Activated effector memory CD4-positive, alpha-beta T cell treated with Interleukin-2 at 50 U/mL for 16 hours (primary cell): ENCODE measurements around the gene MYL10.

Experiments used
- DNase-seq: peaks from one replicate; pipeline ENCODE4 v3.0.0-alpha.2; 2020

Gene MYL10

DNA sequence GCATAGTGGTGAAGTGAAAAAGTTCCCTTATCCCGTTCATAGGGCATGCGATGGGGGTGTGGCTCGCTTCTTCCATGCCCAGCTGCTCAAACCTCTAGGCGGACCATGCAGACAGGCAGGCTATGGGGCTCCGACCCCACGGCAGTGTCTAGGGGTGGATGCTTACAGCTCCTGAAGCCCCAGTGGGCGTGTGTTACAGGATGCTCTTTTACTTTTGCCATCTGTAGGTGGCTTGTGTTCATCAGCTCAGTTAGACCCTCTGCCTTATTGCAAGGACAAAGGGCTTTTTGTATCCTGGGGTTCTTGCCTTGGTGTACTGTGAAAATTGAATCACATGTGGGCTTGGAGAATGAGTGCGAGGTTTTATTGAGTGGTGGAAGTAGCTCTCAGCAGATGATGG lies at the start of gene MYL10:
TSS of gene MYL10 (minus strand) at position 126 of the 400 bp plus-strand sequence. CDS start 178 bp downstream, outside the sequence.
- DNase-seq, result no peak

- no peak for DNase-seq
Measured at GRCh38 chr7:101678658-101679057, 49.6 kb upstream of the MYL10 start.

DNA sequence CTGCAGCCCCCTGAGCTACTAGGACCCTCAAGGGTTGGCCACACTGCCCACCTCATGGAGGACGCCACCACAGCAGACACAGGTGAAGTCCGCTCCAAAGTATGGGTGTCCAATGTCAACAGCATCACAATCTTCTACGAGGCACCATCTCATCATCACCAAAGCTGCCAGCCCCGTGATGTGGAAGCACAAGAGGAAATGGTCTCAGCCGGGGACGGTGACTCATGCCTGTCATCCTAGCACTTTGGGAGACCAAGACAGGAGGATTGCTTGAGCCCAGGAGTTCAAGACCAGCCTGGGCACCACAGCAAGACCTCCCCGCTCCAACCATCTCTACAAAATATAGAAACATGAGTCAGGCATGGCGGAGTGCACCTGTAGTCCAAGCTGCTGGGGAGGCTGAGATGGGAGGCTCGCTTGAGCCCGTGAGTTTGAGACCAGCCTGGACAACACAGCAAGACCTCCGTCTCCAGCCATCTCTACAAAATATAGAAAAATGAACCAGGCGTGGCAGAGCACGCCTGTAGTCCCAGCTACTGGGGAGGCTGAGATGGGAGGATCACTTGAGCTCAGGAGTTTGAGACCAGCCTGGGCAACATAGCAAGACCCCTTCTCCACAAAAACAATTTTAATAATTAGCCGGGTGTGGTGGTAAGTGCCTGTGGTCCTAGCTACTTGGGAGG lies 48.8 kb upstream of the MYL10 start:
- DNase-seq, result no peak

- DNase-seq, result no peak
Measured at GRCh38 chr7:101677391-101677790, 48.3 kb upstream of the MYL10 start.

- DNase-seq, result no peak
Measured at GRCh38 chr7:101676956-101677355, 47.9 kb upstream of the MYL10 start.

DNA sequence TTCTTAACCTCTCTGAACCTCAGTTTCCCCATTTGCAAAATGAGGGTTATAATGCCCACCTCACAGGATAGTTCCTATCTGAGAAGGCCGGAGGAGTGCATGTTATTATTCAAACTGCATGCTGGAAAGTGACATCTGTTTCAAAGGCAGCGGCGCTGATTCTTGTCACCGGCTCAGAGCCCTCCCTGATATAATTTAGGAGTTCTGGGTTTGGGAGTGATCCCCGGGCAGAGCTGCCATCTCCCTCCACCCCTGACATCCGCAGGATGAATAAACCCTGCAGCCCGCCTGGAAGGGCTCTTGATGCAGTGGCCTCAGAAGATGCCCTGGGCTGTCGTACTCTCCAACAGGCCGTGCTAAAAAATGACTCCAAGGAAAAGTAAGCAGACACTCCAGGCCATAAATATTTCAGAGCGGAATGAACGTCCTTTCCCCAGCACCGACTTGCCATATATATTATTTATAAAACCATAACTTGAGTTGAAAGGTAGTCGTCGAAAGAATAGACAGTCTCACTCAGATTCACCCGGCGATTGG lies 47.0 kb upstream of the MYL10 start:
- DNase-seq, result no peak

DNA sequence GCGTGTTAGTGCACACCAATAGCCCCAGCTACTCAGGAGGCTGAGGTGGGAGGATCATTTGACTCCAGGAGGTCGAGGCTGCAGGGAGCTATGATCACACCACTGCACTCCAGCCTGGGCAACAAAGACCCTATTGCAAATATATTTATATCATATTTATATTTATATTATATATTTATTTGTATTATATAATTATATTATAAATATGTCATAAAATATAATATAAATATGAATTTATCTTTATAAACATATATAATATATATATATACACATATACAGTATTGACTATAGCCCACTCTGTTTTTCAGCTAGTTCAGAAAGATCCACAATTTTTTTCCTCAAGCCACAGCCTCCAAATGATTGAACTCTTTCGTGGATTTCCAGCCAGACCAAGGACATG lies 45.3 kb upstream of the MYL10 start:
- DNase-seq, result no peak

DNA sequence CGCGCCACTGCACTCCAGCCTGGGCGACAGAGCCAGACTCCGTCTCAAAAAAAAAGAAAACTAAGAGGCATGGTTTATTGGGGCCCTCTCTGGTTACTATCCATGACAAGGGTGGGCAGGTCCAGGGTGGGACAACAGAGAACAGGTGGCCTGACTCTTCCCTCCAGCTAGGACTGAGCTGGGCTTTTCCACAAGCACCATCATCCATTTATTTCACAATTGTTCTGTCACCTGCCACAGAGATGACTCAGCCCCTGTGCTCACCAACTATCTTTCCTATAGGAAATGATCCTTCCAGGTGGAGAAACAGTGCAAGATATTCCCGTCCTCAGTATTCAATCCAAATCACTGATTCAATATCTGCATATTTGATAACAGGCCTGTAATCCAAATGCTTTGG lies 44.9 kb upstream of the MYL10 start:
- no peak for DNase-seq

- DNase-seq, result no peak
Measured at GRCh38 chr7:101673315-101673714, 44.2 kb upstream of the MYL10 start.

GRCh38 chr7:101671371-101672356 lies 42.6 kb upstream of the MYL10 start:
- no peak for DNase-seq

- DNase-seq, result no peak
Measured at GRCh38 chr7:101669307-101669706, 40.2 kb upstream of the MYL10 start.

- no peak for DNase-seq
Measured at GRCh38 chr7:101668726-101669125, 39.6 kb upstream of the MYL10 start.

- DNase-seq, result no peak
Measured at GRCh38 chr7:101667920-101668319, 38.8 kb upstream of the MYL10 start.

DNA sequence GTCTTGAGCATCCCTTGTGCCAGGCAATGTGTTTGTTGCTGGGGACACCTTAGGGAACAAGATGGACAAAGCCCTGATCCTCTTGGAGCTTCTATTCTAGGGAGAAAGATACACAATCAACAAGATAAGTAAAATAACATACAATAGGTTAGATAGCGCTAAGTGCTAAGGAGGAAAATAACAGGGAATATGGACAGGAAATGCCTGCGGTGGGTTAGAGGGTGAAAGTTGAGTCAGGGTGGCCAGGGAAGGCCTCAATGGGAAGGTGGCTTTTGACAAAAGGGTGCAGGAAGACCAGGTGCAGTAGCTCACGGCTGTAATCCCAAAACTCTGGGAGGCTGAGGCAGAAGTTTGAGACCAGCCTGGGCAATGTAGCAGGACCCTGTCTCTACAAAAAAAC lies 38.3 kb upstream of the MYL10 start:
- DNase-seq, result no peak

- no peak for DNase-seq
Measured at GRCh38 chr7:101666741-101667140, 37.6 kb upstream of the MYL10 start.

- no peak for DNase-seq
Measured at GRCh38 chr7:101666293-101666692, 37.2 kb upstream of the MYL10 start.

DNA sequence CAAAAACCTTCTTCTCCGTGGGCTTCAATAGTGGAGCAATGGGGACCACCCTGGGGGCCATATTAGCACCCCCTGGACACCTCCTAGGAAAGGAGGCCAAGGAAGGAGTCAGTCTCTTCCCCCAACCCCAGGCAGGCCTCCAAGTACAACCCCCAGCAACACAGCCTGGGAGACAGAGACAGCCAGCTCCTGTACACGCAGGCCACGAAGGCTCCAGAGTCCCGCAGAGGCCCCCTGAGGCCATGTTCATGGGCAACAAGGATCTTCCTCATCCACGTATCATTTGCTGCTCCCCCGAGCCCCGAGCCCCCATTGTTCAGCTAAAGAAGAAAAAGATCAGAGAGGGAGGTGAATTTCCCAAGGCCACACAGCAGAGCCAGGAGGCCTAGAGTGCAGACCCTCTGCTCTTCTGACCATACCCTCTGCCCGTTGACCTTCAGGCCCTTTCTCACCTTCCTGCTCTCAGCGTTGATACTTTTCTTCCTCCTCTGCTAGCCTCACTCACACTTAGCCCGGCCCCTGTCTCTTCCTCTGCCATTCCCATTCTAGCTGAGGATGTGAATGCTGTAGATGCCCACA lies 35.9 kb upstream of the MYL10 start:
- DNase-seq, result no peak

DNA sequence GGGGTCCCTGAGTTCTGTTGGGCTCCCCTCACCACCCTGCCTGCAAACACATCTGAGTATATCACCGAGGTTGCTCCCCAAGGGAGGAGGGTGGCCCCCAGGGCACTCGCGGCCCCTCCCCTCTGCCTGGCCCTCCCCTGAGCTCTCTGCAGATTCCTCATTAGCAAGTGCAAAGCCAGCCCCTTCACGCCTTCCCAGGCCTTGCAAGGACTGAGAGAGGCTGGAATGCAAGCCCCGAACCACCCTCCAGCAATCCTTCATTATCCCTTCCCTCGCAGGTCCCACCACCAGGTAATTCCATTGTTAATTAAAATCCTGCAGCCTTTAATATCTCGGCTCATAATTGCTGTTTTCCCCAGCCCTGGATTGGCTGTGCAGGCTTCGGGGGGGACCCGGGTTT lies 35.3 kb upstream of the MYL10 start:
- DNase-seq, result no peak

DNA sequence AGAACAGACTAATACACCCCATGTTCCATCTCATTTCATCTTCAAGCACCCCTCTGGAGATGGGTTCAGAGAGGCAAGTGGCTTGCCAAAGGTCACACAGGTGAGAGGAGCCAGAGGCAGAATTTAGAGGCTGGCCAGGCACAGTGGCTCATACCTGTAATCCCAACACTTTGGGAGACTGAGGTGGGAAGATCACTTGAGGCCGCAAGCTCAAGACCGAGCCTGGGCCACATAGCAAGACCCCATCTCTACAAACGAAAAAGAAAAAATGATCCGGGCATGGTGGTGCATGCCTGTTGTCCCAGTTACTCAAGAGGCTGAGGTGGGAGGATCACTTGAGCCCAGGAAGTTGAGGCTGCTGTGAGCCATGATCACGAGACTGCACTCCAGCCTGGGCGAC lies 34.7 kb upstream of the MYL10 start:
- no peak for DNase-seq

- no peak for DNase-seq
Measured at GRCh38 chr7:101662447-101662998, 33.4 kb upstream of the MYL10 start.

- no peak for DNase-seq
Measured at GRCh38 chr7:101659706-101660105, 30.6 kb upstream of the MYL10 start.

DNA sequence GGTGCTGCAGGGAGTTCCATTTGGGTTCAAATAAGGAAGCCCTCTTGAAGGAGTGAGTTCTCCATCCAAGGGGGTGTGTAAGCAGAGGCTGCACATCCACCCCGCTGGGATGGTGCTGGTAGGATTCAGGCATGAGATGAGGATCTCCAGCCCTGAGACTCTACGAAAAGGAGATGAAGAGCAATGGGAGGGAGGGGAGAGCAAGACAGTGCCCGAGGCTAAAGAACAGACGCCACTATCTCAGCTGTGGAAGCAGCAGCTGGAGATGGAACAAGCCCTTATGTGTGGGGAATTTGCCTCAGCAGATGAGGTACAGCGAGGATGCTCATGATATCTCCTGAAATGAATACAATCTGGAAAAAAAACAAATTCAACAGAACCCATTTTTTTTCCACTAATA lies 28.1 kb upstream of the MYL10 start:
- DNase-seq, result no peak

DNA sequence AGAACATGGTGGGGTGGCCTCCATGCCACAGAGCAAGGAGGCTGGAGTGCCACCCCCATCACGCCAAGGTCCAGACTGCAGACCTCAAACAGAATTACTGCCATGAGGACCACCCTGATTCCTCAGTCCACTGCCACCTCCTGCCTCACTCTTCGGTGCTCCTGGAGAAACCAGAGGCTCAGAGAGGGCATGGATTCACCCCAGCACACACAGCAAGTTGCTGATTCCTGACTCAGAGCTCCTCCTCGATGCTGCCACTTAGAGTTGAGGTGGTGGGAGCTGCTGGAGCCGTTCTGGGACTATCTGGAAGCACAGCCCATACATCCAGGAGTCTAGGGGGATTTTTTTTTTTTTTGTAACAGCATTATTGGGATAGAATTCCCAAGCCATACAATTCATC lies 22.0 kb upstream of the MYL10 start:
- DNase-seq, result no peak
